ENCODE data around the gene DDX31. TPM values are rescaled to one million over a fixed set of nuclear protein-coding genes. Genes with fewer than 3 reads are reported as not detected.

Gene DDX31
- total RNA-seq, 1 experiment from 2014 or later: 26.2 TPM

DNA sequence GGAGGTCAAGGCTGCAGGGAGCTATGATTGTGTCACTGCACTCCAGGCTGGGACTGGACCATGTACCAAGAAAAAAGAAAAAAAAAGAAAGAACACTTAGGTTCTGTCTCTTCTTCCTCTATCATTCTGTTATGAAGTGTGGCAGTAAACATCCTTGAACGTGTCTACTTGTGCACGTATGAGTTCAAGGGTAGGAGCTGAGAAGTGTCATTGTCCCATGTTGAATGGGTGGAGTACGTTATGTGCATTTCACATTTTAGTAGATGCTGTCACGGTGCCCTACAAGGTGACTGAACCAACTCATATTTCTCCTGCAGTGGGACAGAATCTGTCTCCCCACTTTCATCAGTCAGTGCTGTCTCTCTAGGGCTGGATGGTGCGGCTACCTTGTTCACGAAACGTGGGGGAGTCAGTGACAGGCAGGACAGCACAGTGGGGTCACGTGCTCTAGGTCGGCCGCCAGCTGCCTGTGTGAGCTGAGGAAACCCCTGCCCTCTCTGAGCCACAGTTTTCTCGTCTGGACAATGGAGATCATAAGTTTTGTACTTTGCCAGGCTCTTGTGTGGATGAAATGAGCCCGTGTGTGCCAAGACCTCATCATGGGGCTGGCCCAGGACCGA, 47.7 kb upstream of the DDX31 start:
- TF ChIP-seq RELA (CRISPR knock-in tag; IDR thresholded peaks at IDR 0.05; ENCODE audit: borderline replicate concordance) (no peak), ATF1 (CRISPR knock-in tag; IDR thresholded peaks at IDR 0.05) (no peak), ATF2 (CRISPR knock-in tag; IDR thresholded peaks at IDR 0.05; ENCODE audit: borderline replicate concordance, low read depth) (no peak), HMGA2 (CRISPR knock-in tag; IDR thresholded peaks at IDR 0.05) (no peak), ZNF396 (CRISPR knock-in tag; IDR thresholded peaks at IDR 0.05; ENCODE audit: borderline replicate concordance) (no peak), IRF2 (CRISPR knock-in tag; IDR thresholded peaks at IDR 0.05; ENCODE audit: borderline replicate concordance, low read depth) (no peak), MAX (CRISPR knock-in tag; IDR thresholded peaks at IDR 0.05) (no peak), ZNF671 (CRISPR knock-in tag; IDR thresholded peaks at IDR 0.05) (no peak), CREM (CRISPR knock-in tag; IDR thresholded peaks at IDR 0.05) (no peak), TEAD1 (CRISPR knock-in tag; IDR thresholded peaks at IDR 0.05) (no peak), JUN (CRISPR knock-in tag; IDR thresholded peaks at IDR 0.05) (no peak)
- TF ChIP-seq, protein P1, sequence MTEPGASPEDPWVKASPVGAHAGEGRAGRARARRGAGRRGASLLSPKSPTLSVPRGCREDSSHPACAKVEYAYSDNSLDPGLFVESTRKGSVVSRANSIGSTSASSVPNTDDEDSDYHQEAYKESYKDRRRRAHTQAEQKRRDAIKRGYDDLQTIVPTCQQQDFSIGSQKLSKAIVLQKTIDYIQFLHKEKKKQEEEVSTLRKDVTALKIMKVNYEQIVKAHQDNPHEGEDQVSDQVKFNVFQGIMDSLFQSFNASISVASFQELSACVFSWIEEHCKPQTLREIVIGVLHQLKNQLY (CRISPR knock-in tag; IDR thresholded peaks at IDR 0.05): no peak
- TF ChIP-seq, protein P2, sequence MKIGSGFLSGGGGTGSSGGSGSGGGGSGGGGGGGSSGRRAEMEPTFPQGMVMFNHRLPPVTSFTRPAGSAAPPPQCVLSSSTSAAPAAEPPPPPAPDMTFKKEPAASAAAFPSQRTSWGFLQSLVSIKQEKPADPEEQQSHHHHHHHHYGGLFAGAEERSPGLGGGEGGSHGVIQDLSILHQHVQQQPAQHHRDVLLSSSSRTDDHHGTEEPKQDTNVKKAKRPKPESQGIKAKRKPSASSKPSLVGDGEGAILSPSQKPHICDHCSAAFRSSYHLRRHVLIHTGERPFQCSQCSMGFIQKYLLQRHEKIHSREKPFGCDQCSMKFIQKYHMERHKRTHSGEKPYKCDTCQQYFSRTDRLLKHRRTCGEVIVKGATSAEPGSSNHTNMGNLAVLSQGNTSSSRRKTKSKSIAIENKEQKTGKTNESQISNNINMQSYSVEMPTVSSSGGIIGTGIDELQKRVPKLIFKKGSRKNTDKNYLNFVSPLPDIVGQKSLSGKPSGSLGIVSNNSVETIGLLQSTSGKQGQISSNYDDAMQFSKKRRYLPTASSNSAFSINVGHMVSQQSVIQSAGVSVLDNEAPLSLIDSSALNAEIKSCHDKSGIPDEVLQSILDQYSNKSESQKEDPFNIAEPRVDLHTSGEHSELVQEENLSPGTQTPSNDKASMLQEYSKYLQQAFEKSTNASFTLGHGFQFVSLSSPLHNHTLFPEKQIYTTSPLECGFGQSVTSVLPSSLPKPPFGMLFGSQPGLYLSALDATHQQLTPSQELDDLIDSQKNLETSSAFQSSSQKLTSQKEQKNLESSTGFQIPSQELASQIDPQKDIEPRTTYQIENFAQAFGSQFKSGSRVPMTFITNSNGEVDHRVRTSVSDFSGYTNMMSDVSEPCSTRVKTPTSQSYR (CRISPR knock-in tag; IDR thresholded peaks at IDR 0.05): no peak
- TF ChIP-seq, protein P3, sequence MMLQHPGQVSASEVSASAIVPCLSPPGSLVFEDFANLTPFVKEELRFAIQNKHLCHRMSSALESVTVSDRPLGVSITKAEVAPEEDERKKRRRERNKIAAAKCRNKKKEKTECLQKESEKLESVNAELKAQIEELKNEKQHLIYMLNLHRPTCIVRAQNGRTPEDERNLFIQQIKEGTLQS (CRISPR knock-in tag; conservative IDR thresholded peaks at IDR 0.05): no peak
- H3K4me3 Mint-ChIP-seq: no peak overlapping the region
- ChIA-PET POLR2A (no interaction called here), CTCF (no interaction called here)
- ATAC-seq (no peak), DNase-seq (ENCODE audit: low spot score) (no peak)
- H3K9me3 Mint-ChIP-seq: peaks cover 7% of the 10 kb centered on the region
- peaks cover 11% of the 10 kb centered on the region; the same call in 1 of the 2 replicates for H3K27me3 Mint-ChIP-seq (ENCODE audit: low read depth)
- H3K4me1 Mint-ChIP-seq: no peaks in the 10 kb centered on the region
- H3K27ac Mint-ChIP-seq: no peak overlapping the region
- no peaks in the 10 kb centered on the region for H3K36me3 Mint-ChIP-seq

DNA sequence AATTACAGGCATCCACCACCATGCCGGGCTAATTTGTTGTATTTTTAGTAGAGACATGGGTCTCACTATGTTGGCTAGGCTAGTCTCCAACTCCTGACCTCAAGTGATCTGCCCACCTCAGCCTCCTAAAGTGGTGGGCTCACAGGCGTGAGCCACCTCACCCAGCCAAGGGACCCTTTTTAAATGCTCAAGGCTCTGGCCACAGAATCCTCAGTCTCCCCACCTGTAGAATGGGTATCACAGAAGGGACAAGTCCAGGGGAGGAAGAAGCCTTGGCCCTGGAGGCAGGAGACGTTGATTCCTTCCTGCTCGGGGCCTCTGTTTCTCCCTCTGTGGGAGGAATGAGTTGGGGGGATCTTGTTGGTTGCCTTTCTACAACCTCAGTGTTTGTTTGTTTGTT, 46.2 kb upstream of the DDX31 start:
- DNase-seq (ENCODE audit: low spot score) (no peak), ATAC-seq (no peak)
- no peak overlapping the region for H3K4me3 Mint-ChIP-seq
- peaks cover 11% of the 10 kb centered on the region; the same call in 1 of the 2 replicates for H3K27me3 Mint-ChIP-seq (ENCODE audit: low read depth)
- H3K27ac Mint-ChIP-seq: no peak overlapping the region
- POLR2A ChIA-PET: no interaction called here
- no peaks in the 10 kb centered on the region for H3K4me1 Mint-ChIP-seq
- CTCF ChIA-PET: no interaction called here
- no peaks in the 10 kb centered on the region for H3K36me3 Mint-ChIP-seq
- H3K9me3 Mint-ChIP-seq: peaks cover 7% of the 10 kb centered on the region
- TF ChIP-seq CREM (CRISPR knock-in tag; IDR thresholded peaks at IDR 0.05): no peak
- TF ChIP-seq GTF2I (CRISPR knock-in tag; conservative IDR thresholded peaks at IDR 0.05): 0 out of 2 replicates have a peak, but pooled peaks have one; percentile 17

DNA sequence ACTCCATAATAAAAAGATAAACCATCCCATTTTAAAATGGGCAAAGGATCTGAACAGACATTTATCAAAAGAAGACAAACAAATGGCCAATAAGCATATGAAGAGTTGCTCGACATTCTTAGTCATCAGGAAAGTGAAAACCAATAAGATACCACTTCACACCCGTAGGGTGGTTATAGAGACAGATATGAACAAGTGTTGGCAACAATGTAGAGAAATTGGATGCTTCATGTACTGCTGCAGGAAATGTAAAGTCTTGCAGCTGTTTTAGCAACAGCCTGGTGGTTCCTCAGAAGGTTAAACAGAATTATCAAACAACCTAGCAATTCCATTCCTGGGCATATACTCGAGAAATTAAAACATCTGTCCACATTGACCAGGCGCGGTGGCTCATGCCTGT, 43.0 kb upstream of the DDX31 start:
- Mint-ChIP-seq H3K9me3 (peaks cover 7% of the 10 kb centered on the region), H3K4me3 (no peak overlapping the region), H3K27me3 (ENCODE audit: low read depth) (peaks cover 6% of the 10 kb centered on the region; the same call in 1 of the 2 replicates), H3K36me3 (no peaks in the 10 kb centered on the region), H3K4me1 (no peaks in the 10 kb centered on the region), H3K27ac (no peak overlapping the region)
- ChIA-PET CTCF (interaction anchor here (0.6 to 1.1 kb wide), 2 partner anchors 99 to 477 kb away, joined by 3 to 4 read pairs; no protein-coding TSS in a partner anchor), POLR2A (no interaction called here)
- DNase-seq (ENCODE audit: low spot score): no peak
- no peak for ATAC-seq
- TF ChIP-seq, protein P2 (CRISPR knock-in tag; IDR thresholded peaks at IDR 0.05): no peak
- TF ChIP-seq KAT7 (CRISPR knock-in tag; IDR thresholded peaks at IDR 0.05; ENCODE audit: borderline replicate concordance) (no peak), NFE2L1 (CRISPR knock-in tag; IDR thresholded peaks at IDR 0.05) (no peak), FOXJ3 (CRISPR knock-in tag; IDR thresholded peaks at IDR 0.05; ENCODE audit: borderline replicate concordance) (no peak), NR3C1 (CRISPR knock-in tag; conservative IDR thresholded peaks at IDR 0.05; ENCODE audit: low read depth) (no peak), TEAD4 (CRISPR knock-in tag; IDR thresholded peaks at IDR 0.05) (no peak), PRRX2 (CRISPR knock-in tag; IDR thresholded peaks at IDR 0.05) (no peak), AR (CRISPR knock-in tag; IDR thresholded peaks at IDR 0.05) (no peak)

Measured in WTC11 (cell line).